ENCODE results near the gene KIAA1549. TPM values are rescaled to one million over a fixed set of nuclear protein-coding genes. Genes with fewer than 3 reads are reported as not detected.

KIAA1549 gene
- total and polyA plus RNA-seq, 2 of the 4 experiments (the other 2 are of a cell fraction): 1.3 to 3.3 TPM

GRCh38 chr7:138825049-138825721, 156.0 kb downstream of the KIAA1549 start:
- ATAC-seq (ENCODE audit: low read depth) (no peak), DNase-seq (no peak)
- 73% methylated on average over 2 of the region's 11 CpGs; no CpG with 5 or more reads in 1 of the 2 experiments for WGBS, 2 experiments (ENCODE audit: extremely low coverage in 2 of 2, insufficient read length in 1 of 2)

More at GRCh38 chr7:138825049-138825721, 156.0 kb downstream of the KIAA1549 start:
- H3K14ac ChIP-seq (replicated peaks; ENCODE audit: low read depth, low read length): no peak overlapping the region
- no peaks in the 10 kb centered on the region for H3K36me3 ChIP-seq (ENCODE audit: control insufficient read depth, insufficient read depth, low read length)
- ChIA-PET CTCF (no interaction called here), POLR2A (ENCODE audit: unreplicated experiment) (no interaction called here)
- H2BK5ac ChIP-seq (ENCODE audit: low read depth, low read length, poor library complexity, severe bottlenecking): no peak overlapping the region
- no peak overlapping the region for H3K4me2 ChIP-seq (ENCODE audit: low read depth, low read length)
- H3K23ac ChIP-seq (ENCODE audit: low read depth, low read length): no peak overlapping the region
- H2BK15ac ChIP-seq (ENCODE audit: low read depth, low read length): no peak overlapping the region
- H3K27ac ChIP-seq (ENCODE audit: insufficient read depth, low read length): no peak overlapping the region
- no peaks in the 10 kb centered on the region for H3K9me3 ChIP-seq (ENCODE audit: control insufficient read depth, insufficient read depth, low read length)
- no peak overlapping the region for H4K5ac ChIP-seq (ENCODE audit: low read depth, low read length)
- no peak overlapping the region for H4K8ac ChIP-seq (ENCODE audit: low read depth in 2 of 2, low read length in 2 of 2)
- no peaks in the 10 kb centered on the region for H3K9me1 ChIP-seq (ENCODE audit: insufficient read depth, low read length)
- no peak overlapping the region for H3K4ac ChIP-seq (ENCODE audit: low read depth, low read length)
- TF ChIP-seq NFE2L2 (IDR thresholded peaks at IDR 0.05; ENCODE audit: low read depth, low read length): no peak
- TF ChIP-seq RAD21 (IDR thresholded peaks at IDR 0.05; ENCODE audit: low read length): no peak
- TF ChIP-seq MAZ (IDR thresholded peaks at IDR 0.05; ENCODE audit: borderline replicate concordance, low read depth, low read length): no peak
- H3K27me3 ChIP-seq (ENCODE audit: control insufficient read depth, insufficient read depth, low read length): no peaks in the 10 kb centered on the region
- H3K18ac ChIP-seq (ENCODE audit: low read depth, low read length): no peak overlapping the region
- no TSS peak for BruUV-seq (replicated peaks)
- no peak overlapping the region for H3K9ac ChIP-seq (ENCODE audit: low read depth, low read length)
- no peak overlapping the region for H2BK20ac ChIP-seq (ENCODE audit: low read depth, low read length)
- no peaks in the 10 kb centered on the region for H3K4me1 ChIP-seq (ENCODE audit: control insufficient read depth, insufficient read depth, low read length)
- no peak overlapping the region for H3K56ac ChIP-seq (ENCODE audit: extremely low read depth, insufficient read depth, low read length)
- no peak overlapping the region for H4K91ac ChIP-seq (ENCODE audit: insufficient read depth, low read depth, low read length)
- no peak overlapping the region for H2AFZ ChIP-seq (replicated peaks; ENCODE audit: low read length, poor library complexity)
- no peak overlapping the region for H2AK9ac ChIP-seq (replicated peaks; ENCODE audit: low read depth, low read length, poor library complexity)
- in situ Hi-C loops (cut with MboI; ENCODE audit: low sequenced_read_pairs): no loop called here
- intact Hi-C loops (cut with micrococcal nuclease): loop anchor here (2.0 kb wide), 1 partner anchor 20 kb away; no protein-coding TSS in a partner anchor
- no peaks in the 10 kb centered on the region for H3K79me1 ChIP-seq (ENCODE audit: low read depth in 1 of 2, low read length in 2 of 2)
- H2AK5ac ChIP-seq (ENCODE audit: low read depth, low read length): no peak overlapping the region
- H3K4me3 ChIP-seq (ENCODE audit: insufficient read depth, low read depth, low read length): no peak overlapping the region
- H2BK120ac ChIP-seq (ENCODE audit: low read depth, low read length): no peak overlapping the region
- dilution Hi-C loops (cut with HindIII; ENCODE audit: low sequenced_read_pairs, unreplicated experiment): no loop called here
- H4K20me1 ChIP-seq (ENCODE audit: insufficient read depth, low read length): no peaks in the 10 kb centered on the region
